ENCODE measurements around the gene MLLT1. TPM values are rescaled to one million over a fixed set of nuclear protein-coding genes. Genes with fewer than 3 reads are reported as not detected.

The MLLT1 gene
- total and polyA plus RNA-seq, 2 of the 8 experiments (the other 6 are each of a cell fraction or from before 2014, with no cell fraction given): 18.8 to 45.1 TPM

GRCh38 chr19:6218491-6219146 is 61.2 kb downstream of the MLLT1 start:
- H3K14ac ChIP-seq (ENCODE audit: insufficient read length): no peak overlapping the region
- no peak overlapping the region for H3K4ac ChIP-seq (replicated peaks; ENCODE audit: insufficient read length, low read depth, low read length)
- CTCF ChIA-PET (ENCODE audit: partially characterized antibody): interaction anchor here (0.5 to 3.5 kb wide), 54 partner anchors 9 to 1458 kb away, joined by 3 to 40 read pairs (median 4); partner anchors contain the start of gene ALKBH7
- no peak overlapping the region for H2BK20ac ChIP-seq (ENCODE audit: low read length)
- no peaks in the 10 kb centered on the region for H3K23me2 ChIP-seq (ENCODE audit: low read depth, low read length)
- no peaks in the 10 kb centered on the region for H3K79me2 ChIP-seq (ENCODE audit: control insufficient read depth in 1 of 2, insufficient read depth in 2 of 2, low read length in 2 of 2)
- no peak overlapping the region for H2AFZ ChIP-seq (ENCODE audit: low read length)
- H2BK15ac ChIP-seq (ENCODE audit: low read length): no peak overlapping the region
- H4K5ac ChIP-seq (ENCODE audit: insufficient read length, low read depth, low read length): no peak overlapping the region
- 0 out of 2 replicates have a peak overlapping the region, but pooled peaks have one; percentile 7 for H2BK12ac ChIP-seq (ENCODE audit: low read depth, low read length)
- H3K23ac ChIP-seq (ENCODE audit: insufficient read length): no peak overlapping the region
- no peaks in the 10 kb centered on the region for H3K9me3 ChIP-seq (ENCODE audit: insufficient read depth in 2 of 2, low read depth in 1 of 2, low read length in 1 of 2)
- no peak overlapping the region for H3K56ac ChIP-seq (replicated peaks; ENCODE audit: insufficient read length, low read depth, low read length)
- no peak overlapping the region for H2BK120ac ChIP-seq (replicated peaks; ENCODE audit: low read depth, low read length)
- peaks cover 6 to 16% of the 10 kb centered on the region in 2 experiments for H4K20me1 ChIP-seq (replicated peaks in 1 of 2; ENCODE audit: control insufficient read depth in 1 of 2, insufficient read depth in 2 of 2, low read length in 2 of 2)
- no peak overlapping the region for H3K4me3 ChIP-seq (ENCODE audit: extremely low read depth in 1 of 4, insufficient read depth in 2 of 4, low read depth in 3 of 4, low read length in 4 of 4)
- no peak overlapping the region for H4K8ac ChIP-seq (ENCODE audit: extremely low read depth, insufficient read depth, low read length)
- peak overlapping the region; percentile 30; the same call in 1 of the 2 replicates for H2BK5ac ChIP-seq (ENCODE audit: low read depth, low read length)
- FAIRE-seq: no peak
- 75% methylated on average over 18 of the region's 18 CpGs; no CpG with 5 or more reads in 1 of the 2 experiments for WGBS, 2 experiments (ENCODE audit: extremely low coverage in 1 of 2, insufficient coverage in 1 of 2, insufficient read length in 1 of 2, insufficient replicate concordance in 2 of 2, low coverage in 1 of 2, low lambda C conversion rate in 2 of 2, missing lambda C conversion rate in 1 of 2)
- no peak overlapping the region for H3K9ac ChIP-seq (replicated peaks in 1 of 4; ENCODE audit: extremely low read depth in 1 of 4, low read depth in 3 of 4, low read length in 3 of 4)
- peak; percentile 70 to 99 for DNase-seq (ENCODE audit: low read depth in 1 of 2, low spot score in 2 of 2)
- POLR2A ChIA-PET (ENCODE audit: partially characterized antibody): interaction anchor here (0.6 to 1.7 kb wide), 8 partner anchors 12 to 143 kb away, joined by 3 to 4 read pairs (median 3); partner anchors contain the start of gene CLPP
- peaks cover 6 to 12% (median 7%) of the 10 kb centered on the region in 4 experiments; a peak in 3 of 8 replicates for H3K36me3 ChIP-seq (ENCODE audit: control insufficient read depth in 2 of 4, insufficient read depth in 4 of 4, low read length in 3 of 4)
- no peak overlapping the region for H3K18ac ChIP-seq (ENCODE audit: extremely low read depth, low read length)
- peaks cover 0 to 17% (median 6%) of the 10 kb centered on the region in 4 experiments; a peak in 5 of 7 replicates for H3K4me1 ChIP-seq (replicated peaks in 1 of 4; ENCODE audit: control insufficient read depth in 3 of 4, insufficient read depth in 4 of 4, low read length in 3 of 4)
- H3K27ac ChIP-seq (ENCODE audit: low read depth, low read length): no peak overlapping the region
- H3K27me3 ChIP-seq (replicated peaks in 1 of 4; ENCODE audit: control insufficient read depth in 3 of 4, extremely low read depth in 1 of 4, insufficient read depth in 3 of 4, low read length in 3 of 4): no peaks in the 10 kb centered on the region; a peak in 1 of 7 replicates
- no peak overlapping the region for H4K91ac ChIP-seq (replicated peaks; ENCODE audit: insufficient read length, low read length)
- H3K4me2 ChIP-seq (ENCODE audit: insufficient read depth in 1 of 2, low read depth in 2 of 2, low read length in 2 of 2): no peak overlapping the region
- H2AK5ac ChIP-seq (ENCODE audit: low read depth, low read length): no peak overlapping the region
- H3K79me1 ChIP-seq (ENCODE audit: low read depth, low read length): no peaks in the 10 kb centered on the region; the same call in 1 of the 2 replicates
- no peak for TF ChIP-seq EZH2 (IDR thresholded peaks at IDR 0.05; ENCODE audit: low read depth, low read length, severe bottlenecking)
- no peak for TF ChIP-seq RBBP5 (IDR thresholded peaks at IDR 0.05; ENCODE audit: borderline replicate concordance, low read depth, low read length)
- no peak for TF ChIP-seq SP1 (IDR thresholded peaks at IDR 0.05; ENCODE audit: low read depth, low read length)
- no peak for TF ChIP-seq ATF3 (IDR thresholded peaks at IDR 0.05; ENCODE audit: insufficient read depth, low read depth, low read length)
- peak; percentile 24; the same call in 1 of the 2 replicates for TF ChIP-seq GABPA (IDR thresholded peaks at IDR 0.05; ENCODE audit: borderline replicate concordance, insufficient read depth, low read length)
- no peak for TF ChIP-seq CREB1 (IDR thresholded peaks at IDR 0.05)
- peak; percentile 83 to 87 for TF ChIP-seq RAD21 (IDR thresholded peaks at IDR 0.05 in 1 of 2, conservative IDR thresholded peaks at IDR 0.05 in 1 of 2; ENCODE audit: low read depth in 2 of 2, low read length in 2 of 2)
- 0 out of 2 replicates have a peak, but pooled peaks have one; percentile 31 for TF ChIP-seq YY1 (IDR thresholded peaks at IDR 0.05; ENCODE audit: low read depth, low read length)
- no peak for TF ChIP-seq RNF2 (IDR thresholded peaks at IDR 0.05; ENCODE audit: borderline replicate concordance, low read depth, low read length, missing control alignments, poor library complexity, severe bottlenecking)
- TF ChIP-seq SIX5 (IDR thresholded peaks at IDR 0.05; ENCODE audit: low read depth, low read length): no peak
- no peak for TF ChIP-seq CBX5 (IDR thresholded peaks at IDR 0.05; ENCODE audit: low read depth, low read length)
